Measurements from ENCODE around the gene NRK.
"Not testable (repeated sequence)": the region's sequence is repeated elsewhere in the genome, so short reads cannot be mapped to it uniquely, and the experiment has no call there.

NRK gene

GRCh38 chrX:105973387-105973739 is 151.0 kb downstream of the NRK start:
- no peak overlapping the region for H3K4me3 ChIP-seq (ENCODE audit: low read depth, low read length)
- peaks cover 22% of the 10 kb centered on the region for H3K27me3 ChIP-seq (ENCODE audit: insufficient read depth, low read depth, severe bottlenecking)
- H3K36me3 ChIP-seq: no peaks in the 10 kb centered on the region
- no peak for DNase-seq
- no peaks in the 10 kb centered on the region for H3K9me3 ChIP-seq (ENCODE audit: severe bottlenecking)
- TF ChIP-seq, protein P1, sequence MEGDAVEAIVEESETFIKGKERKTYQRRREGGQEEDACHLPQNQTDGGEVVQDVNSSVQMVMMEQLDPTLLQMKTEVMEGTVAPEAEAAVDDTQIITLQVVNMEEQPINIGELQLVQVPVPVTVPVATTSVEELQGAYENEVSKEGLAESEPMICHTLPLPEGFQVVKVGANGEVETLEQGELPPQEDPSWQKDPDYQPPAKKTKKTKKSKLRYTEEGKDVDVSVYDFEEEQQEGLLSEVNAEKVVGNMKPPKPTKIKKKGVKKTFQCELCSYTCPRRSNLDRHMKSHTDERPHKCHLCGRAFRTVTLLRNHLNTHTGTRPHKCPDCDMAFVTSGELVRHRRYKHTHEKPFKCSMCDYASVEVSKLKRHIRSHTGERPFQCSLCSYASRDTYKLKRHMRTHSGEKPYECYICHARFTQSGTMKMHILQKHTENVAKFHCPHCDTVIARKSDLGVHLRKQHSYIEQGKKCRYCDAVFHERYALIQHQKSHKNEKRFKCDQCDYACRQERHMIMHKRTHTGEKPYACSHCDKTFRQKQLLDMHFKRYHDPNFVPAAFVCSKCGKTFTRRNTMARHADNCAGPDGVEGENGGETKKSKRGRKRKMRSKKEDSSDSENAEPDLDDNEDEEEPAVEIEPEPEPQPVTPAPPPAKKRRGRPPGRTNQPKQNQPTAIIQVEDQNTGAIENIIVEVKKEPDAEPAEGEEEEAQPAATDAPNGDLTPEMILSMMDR (IDR thresholded peaks at IDR 0.05; ENCODE audit: low read depth, low read length): no peak
- H3K27ac ChIP-seq: no peak overlapping the region

DNA sequence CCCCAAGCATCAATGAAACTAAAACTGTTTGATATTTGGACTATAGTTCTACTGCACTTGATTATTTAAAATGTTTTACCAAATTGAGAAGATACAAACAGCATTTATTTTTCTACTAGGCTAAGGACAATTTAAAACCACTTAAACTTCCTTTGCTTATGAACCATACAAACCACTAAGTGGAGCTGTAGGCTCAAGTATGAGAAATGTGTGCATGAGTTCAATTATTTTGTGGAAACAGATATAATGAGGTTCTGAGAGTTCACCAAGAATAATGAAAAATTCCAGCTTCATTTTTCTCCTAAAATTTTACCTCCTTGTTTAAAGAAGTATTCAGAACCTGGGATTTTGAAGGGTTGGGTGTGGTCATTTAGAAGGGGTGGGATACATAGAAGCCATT is 153.0 kb downstream of the NRK start:
- TF ChIP-seq, protein P1 (IDR thresholded peaks at IDR 0.05; ENCODE audit: low read depth, low read length): no peak
- Histone ChIP-seq H3K9me3 (ENCODE audit: severe bottlenecking) (no peaks in the 10 kb centered on the region), H3K27me3 (ENCODE audit: insufficient read depth, low read depth, severe bottlenecking) (peaks cover 18% of the 10 kb centered on the region), H3K4me3 (ENCODE audit: low read depth, low read length) (no peak overlapping the region), H3K36me3 (no peaks in the 10 kb centered on the region), H3K27ac (no peak overlapping the region)
- no peak for DNase-seq

DNA sequence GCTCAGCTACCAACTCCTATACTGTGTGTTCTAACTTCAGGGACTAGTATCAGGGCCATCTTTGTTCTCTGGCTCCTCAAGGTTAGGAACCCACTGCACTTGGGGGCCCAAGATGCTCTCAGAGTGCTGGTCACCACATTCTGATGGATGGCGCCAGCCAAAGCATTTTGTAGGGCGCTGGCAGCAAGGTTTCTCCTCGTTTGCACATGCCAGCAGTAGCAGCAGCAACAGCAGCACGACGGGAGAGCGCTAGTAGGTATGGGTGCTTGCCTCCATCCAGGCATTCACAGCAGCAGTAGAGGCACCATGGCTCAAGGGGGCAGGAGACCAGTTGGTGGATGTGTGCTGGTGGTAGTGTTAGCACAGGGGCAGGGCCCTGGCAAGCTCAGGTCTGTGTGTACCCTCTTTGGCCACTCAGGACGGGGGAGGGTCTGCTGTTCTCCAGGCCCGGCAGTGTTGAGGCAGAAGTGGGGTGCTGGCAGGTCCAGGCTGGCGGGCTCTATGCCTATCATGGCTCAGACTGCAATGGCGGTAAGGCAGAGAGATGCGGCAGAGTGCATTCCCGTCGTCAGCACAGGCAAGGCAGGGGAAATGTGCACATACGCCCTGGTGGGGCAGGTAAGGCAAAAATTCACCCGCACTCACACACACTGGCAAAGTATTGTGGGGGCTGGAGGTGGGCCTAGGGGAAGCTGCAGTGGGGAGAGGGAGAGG is 159.6 kb downstream of the NRK start:
- Histone ChIP-seq H3K27ac (no peak overlapping the region), H3K9me3 (ENCODE audit: severe bottlenecking) (no peaks in the 10 kb centered on the region), H3K4me3 (ENCODE audit: low read depth, low read length) (no peak overlapping the region)

GRCh38 chrX:105988487-105988886 is 166.1 kb downstream of the NRK start:
- H3K36me3 ChIP-seq; H3K4me3 ChIP-seq (ENCODE audit: low read depth, low read length); H3K9me3 ChIP-seq (ENCODE audit: severe bottlenecking); DNase-seq; H3K27ac ChIP-seq: not testable (repeated sequence)
- peaks cover 19% of the 10 kb centered on the region for H3K27me3 ChIP-seq (ENCODE audit: insufficient read depth, low read depth, severe bottlenecking)

More for the DNA sequence above, 159.6 kb downstream of the NRK start:
- peaks cover 46% of the 10 kb centered on the region for H3K27me3 ChIP-seq (ENCODE audit: insufficient read depth, low read depth, severe bottlenecking)
- TF ChIP-seq, protein P1 (IDR thresholded peaks at IDR 0.05; ENCODE audit: low read depth, low read length): no peak
- DNase-seq: no peak
- H3K36me3 ChIP-seq: no peaks in the 10 kb centered on the region

GRCh38 chrX:105999294-105999693 is 177.0 kb downstream of the NRK start:
- H3K9me3 ChIP-seq (ENCODE audit: severe bottlenecking): no peaks in the 10 kb centered on the region
- TF ChIP-seq, protein P1 (IDR thresholded peaks at IDR 0.05; ENCODE audit: low read depth, low read length): no peak
- H3K36me3 ChIP-seq: no peaks in the 10 kb centered on the region
- H3K27me3 ChIP-seq (ENCODE audit: insufficient read depth, low read depth, severe bottlenecking): peaks cover 15% of the 10 kb centered on the region
- DNase-seq: no peak
- no peak overlapping the region for H3K27ac ChIP-seq
- H3K4me3 ChIP-seq (ENCODE audit: low read depth, low read length): no peak overlapping the region

- H3K9me3 ChIP-seq (ENCODE audit: severe bottlenecking): no peaks in the 10 kb centered on the region
- no peak overlapping the region for H3K27ac ChIP-seq
- TF ChIP-seq, protein P1 (IDR thresholded peaks at IDR 0.05; ENCODE audit: low read depth, low read length): no peak
- no peak overlapping the region for H3K4me3 ChIP-seq (ENCODE audit: low read depth, low read length)
- DNase-seq: no peak
- no peaks in the 10 kb centered on the region for H3K36me3 ChIP-seq
- H3K27me3 ChIP-seq (ENCODE audit: insufficient read depth, low read depth, severe bottlenecking): peaks cover 21% of the 10 kb centered on the region
Observed at GRCh38 chrX:106000203-106000602, 177.9 kb downstream of the NRK start.

DNA sequence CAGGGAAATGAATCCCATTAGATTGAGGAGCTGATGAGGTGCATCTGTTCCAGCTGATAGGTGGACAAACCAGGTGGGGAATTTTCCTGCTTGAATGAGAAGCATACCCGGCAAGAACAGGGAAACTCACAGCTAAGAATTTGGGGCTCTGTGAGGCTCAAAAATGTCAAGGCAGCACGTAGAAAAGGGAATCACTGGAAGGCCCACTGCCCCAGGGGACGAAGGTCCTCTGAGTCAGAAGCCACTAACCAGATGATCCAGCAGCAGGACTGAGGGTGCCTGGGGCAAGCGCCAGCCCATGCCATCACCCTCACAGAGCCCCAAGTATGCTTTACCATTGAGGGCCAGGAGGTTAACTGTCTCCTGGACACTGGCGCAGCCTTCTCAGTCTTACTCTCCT is 178.3 kb downstream of the NRK start:
- H3K36me3 ChIP-seq, DNase-seq: not testable (repeated sequence)

More for the DNA sequence above, 178.3 kb downstream of the NRK start:
- H3K27ac ChIP-seq; H3K9me3 ChIP-seq (ENCODE audit: severe bottlenecking); H3K4me3 ChIP-seq (ENCODE audit: low read depth, low read length): not testable (repeated sequence)
- peaks cover 21% of the 10 kb centered on the region for H3K27me3 ChIP-seq (ENCODE audit: insufficient read depth, low read depth, severe bottlenecking)
